H1 (cell line): Measurements from ENCODE around the gene PAEP. TPM values are rescaled to one million over a fixed set of nuclear protein-coding genes. Genes with fewer than 3 reads are reported as not detected.

Experiments used
- EP300 ChIP-seq, 2 experiments: IDR thresholded peaks; 1 replicate in 1 of 2; 2 replicates in 1 of 2; pipeline ENCODE4 v1.6.1; 2011 to 2012; ENCODE audit warnings: low read depth in 2 of 2, low read length in 2 of 2, mild to moderate bottlenecking in 2 of 2, borderline replicate concordance in 1 of 2, inconsistent platforms in 1 of 2, moderate library complexity in 1 of 2
- PHF8 ChIP-seq: fragments of 200-600 bp; sonication (generic); conservative IDR thresholded peaks from 2 replicates; pipeline ENCODE4 v1.7.1; 2012; ENCODE audit warnings: low read depth, mild to moderate bottlenecking, inconsistent platforms, low read length, moderate library complexity
- YY1 ChIP-seq: IDR thresholded peaks from 2 replicates; pipeline ENCODE4 v1.6.1; 2011; ENCODE audit warnings: low read depth, mild to moderate bottlenecking, low read length
- polyA plus RNA-seq, 7 experiments: library from polyadenylated mRNA; depleted of rRNA in 3 of 7; stranded (reverse) in 5 of 7; unstranded in 2 of 7; fragments of >200 nt in 5 of 7; fragments of 200-250 nt in 2 of 7; gene quantifications; 1 replicate in 5 of 7; 2 replicates in 1 of 7; 4 replicates in 1 of 7; pipeline versions ENCODE4 v1.2.1 to v1.2.3, GENCODE V29; 2011 to 2013; ENCODE audit warnings: missing spikeins in 2 of 7, mixed read lengths in 2 of 7
- total RNA-seq: library from RNA; stranded (reverse); fragmentation: NEBNext Ultra II Directional; extraction: Animal tissue kit (Norgen Biotek cat#: 25700); gene quantifications from 2 replicates; pipeline ENCODE4 v1.2.1, GENCODE V29; 2021

PAEP gene
- total and polyA plus RNA-seq, 2 of the 8 experiments (the other 6 are each of a cell fraction or from before 2014, with no cell fraction given) = not detected

GRCh38 chr9:135531096-135531495, 30.5 kb upstream of the PAEP start (continued):
- TF ChIP-seq EP300 (IDR thresholded peaks at IDR 0.05; ENCODE audit: borderline replicate concordance in 1 of 2, low read depth in 2 of 2, low read length in 2 of 2) (no peak), PHF8 (no peak), YY1 (no peak)
